Activated effector memory CD4-positive, alpha-beta T cell treated with Interleukin-2 at 50 U/mL for 16 hours (primary cell): ENCODE data around the gene TDRD15.
"Not testable (repeated sequence)": the region's sequence is repeated elsewhere in the genome, so short reads cannot be mapped to it uniquely, and the experiment has no call there.

ENCODE experiments used
- DNase-seq: peaks from one replicate; pipeline ENCODE4 v3.0.0-alpha.2; 2020

The TDRD15 gene

DNA sequence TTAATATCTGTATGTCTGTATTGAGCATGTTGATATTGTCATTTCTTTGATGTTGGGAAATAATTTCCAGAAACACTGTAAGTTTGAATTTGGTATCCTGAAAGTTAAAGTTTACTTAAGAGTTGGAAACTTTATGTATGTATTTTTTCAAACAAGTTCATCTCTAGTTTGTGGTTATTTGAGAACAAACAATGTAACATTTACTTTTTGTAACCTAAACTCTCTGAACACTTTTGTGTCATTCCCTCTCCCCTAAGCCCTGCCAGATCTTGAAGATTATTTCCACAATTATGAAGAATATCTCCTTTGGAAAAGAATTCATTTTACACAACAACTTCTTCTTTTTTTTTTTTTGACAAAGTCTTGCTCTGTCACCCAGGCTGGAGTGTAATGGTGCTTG lies 24.9 kb downstream of the TDRD15 start:
- no peak for DNase-seq

DNA sequence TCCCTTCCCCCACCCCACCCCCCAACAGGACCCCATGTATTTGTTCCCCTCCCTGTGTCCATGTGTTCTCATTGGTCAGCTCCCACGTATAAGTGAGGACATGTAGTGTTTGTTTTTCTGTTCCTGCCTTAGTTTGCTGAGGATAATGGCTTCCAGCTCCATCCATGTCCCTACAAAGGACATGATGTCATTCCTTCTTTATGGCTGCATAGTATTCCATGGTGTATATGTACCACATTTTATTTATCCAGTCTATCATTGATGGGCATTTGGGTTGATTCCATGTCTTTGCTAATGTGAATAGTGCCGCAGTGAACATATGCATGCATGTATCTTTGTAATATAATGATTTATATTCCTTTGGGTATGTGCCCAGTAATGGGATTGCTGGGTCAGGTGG lies 27.5 kb downstream of the TDRD15 start:
- not testable (repeated sequence) for DNase-seq

DNA sequence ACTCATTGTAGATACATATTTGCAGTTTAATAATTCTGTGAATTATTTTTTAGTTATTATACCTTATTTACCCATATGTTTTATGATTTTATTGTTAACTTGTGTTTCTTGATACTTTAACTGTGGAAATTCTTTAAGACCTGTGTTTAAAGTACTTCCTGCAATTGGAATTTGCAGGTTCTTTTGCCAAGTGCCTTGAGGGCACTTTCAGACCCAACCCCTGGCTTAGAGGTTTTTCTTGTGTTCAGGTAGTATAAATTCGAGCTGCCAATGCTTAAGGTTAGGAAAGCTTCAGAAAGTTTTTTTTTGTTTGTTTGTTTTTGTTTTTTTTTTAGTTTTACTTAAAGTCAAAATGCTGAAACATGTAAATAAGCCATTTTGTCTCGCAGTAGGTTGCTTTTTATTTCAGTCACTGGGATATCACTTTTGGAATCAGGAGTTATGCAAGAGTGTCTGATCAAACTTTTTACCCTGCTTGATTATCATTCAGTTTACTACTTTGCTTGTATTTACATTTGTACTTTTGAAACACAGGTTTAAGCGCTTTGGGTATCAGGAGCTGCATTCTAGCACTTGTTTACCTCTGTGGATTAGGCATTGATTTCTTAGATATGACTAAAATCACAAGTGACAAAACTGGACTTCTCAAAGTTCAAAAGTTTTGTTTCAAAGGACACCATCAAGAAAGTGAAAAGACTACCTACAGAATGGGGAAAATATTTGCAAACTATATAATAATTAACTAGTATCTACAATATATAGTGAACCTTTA lies 31.8 kb downstream of the TDRD15 start:
- no peak for DNase-seq

DNA sequence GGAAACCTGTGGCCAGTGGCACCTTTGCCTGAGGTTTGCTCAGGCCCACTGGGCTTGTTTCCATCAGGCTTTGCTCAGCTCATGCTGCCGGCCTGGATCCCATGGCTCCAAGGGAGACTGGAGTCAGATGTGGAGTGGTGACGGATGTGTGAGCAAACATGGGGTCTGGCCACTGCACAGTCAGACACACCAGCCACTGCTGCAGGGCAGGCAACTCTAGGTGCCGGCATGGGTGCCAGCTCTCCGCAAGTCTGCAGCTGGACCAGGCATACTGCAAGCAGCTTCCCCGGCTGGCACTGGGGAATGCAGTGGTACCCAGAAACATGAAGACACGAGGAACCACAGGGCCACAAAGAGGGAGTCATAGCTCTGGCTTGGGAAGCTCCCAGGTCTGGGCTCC lies 37.4 kb downstream of the TDRD15 start:
- DNase-seq: no peak

DNA sequence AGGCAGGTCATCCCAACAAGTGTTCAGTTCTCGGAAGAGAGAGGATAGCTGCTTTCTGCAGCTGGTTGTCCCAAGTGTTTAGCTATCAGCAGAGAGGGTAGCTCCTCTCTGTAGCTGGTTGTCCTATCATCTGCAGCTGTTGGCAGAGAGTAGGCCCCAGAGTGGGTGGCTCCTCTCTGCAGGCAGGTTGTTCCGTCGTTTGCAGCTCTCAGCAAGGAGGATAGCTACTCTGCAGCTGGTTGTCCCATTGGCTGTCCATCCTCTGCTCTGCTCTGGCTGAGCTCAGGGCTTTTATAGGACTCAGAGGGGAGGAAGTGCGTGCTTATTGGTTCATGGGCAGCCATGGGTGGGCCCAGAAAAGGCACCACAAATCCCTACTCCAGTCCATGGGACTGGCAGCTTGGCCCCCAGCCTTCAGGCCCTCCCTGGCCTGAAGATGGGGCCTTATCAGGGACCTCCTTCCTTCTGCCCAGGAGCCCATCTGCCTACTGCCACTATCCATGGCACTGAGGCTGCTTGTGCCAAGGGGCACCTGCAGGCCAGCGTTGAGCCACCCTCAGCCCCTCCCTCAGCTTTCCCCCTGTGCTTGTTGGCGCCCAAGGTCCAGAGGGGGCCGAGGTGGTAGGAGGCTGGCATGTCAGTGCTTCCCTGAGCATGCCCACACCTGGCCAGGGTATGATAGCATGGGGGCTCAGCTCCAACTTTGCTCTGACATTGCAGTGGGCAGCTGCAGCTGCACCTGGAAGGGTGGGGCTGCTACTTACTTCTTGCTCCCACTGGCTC lies 38.3 kb downstream of the TDRD15 start:
- no peak for DNase-seq

DNA sequence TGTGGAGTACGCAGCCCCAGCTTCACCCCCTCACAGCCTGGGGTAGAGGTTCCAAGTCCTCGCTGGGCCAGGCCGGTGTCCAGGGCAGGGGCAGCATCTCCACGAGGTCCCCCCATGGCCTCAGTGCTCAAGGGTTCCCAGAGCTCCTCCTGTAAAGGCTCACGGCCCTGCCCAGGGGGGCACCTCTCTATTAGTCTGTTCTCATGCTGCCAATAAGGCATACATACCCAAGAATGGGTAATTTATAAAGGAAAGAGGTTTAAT lies 38.8 kb downstream of the TDRD15 start:
- DNase-seq: no peak

DNA sequence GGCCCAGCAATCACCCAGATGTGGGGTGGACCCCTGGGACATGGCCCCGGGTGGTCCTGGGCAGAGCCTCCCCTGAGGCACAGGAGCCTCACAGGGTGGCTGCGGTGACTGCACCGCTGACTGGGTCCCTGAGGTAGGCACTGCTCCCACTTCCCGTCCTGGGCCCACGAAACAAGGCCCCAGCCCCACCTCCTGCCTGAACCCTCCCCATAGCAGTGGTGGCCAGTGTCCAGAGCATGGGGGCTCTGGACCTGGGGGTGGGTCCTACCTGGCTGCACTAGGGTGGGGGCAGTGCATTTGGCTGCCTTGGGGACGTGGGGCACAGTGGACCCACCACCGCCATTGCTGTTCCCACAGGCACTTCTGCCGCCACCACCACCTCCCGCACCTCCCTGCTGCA lies 39.4 kb downstream of the TDRD15 start:
- DNase-seq: no peak

DNA sequence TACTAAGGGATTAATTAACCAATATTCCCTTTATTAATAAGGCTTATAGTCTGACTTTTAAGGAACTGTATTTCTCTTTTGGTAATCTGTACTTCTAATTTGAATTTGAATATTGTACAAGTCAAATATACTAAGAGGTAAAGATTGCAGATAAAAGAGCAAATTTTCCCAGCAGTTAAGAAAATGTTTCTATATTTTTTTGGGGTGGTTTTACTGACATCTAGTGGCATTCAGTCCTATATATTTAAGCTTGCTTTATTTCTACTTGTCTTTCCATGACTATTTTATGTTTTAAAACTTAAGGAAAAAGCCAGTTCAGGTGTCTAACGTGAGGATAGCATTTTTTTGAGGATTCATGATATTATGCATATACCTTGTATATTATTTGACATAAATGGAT lies 41.6 kb downstream of the TDRD15 start:
- no peak for DNase-seq

DNA sequence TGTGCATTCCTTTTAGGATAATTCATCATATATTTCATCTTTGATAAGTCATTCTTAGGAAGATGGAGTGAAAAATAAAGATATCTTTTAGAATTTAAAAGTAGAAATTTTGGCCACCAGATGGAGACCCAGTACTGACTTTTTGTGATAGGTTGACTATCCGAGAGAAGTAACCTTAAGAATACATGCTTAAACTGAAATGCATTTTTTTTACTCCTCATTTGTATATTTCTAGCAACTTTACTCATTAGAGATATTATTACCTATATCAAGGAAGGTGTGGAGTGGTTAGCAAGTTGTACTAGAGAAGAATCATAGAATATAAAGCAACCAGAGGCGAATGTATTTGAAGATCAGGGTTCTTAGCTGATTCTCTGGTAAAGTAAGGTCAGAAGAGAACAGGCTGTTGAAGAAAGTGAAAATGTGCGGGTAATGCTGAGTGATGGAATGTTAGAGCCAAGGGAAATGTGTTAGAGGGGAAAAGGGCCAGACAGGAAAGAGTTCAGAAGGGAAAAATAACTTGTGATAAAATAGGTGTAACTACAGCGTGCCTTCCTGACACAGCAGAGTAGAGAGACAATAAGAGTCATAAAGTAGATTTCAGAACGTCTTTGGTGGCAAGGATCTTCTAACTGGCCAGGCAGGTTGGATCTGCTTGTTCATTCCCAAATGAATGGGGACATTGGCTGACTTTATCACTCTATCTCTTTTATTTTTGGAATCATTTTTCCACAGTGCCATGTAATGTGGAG lies 52.3 kb downstream of the TDRD15 start:
- no peak for DNase-seq

DNA sequence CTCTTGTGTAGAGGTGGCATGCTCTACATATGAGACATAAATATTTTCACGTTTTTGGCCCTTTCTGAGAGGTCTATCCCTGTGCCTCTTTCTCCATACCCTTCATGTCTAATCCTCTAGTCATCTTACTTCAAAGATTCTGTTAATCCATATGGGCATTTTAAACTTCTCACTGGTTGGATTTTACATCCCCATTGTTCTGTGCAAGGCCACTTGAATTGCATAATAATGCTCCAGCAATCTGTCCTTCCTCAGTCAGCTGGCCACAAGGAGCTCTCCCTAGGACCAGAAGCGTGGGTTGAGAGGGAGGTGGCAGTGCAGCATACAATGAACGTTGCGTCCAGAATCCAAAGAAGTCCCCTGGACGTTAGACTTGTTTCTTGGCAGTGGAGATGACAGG lies 58.2 kb downstream of the TDRD15 start:
- no peak for DNase-seq

DNA sequence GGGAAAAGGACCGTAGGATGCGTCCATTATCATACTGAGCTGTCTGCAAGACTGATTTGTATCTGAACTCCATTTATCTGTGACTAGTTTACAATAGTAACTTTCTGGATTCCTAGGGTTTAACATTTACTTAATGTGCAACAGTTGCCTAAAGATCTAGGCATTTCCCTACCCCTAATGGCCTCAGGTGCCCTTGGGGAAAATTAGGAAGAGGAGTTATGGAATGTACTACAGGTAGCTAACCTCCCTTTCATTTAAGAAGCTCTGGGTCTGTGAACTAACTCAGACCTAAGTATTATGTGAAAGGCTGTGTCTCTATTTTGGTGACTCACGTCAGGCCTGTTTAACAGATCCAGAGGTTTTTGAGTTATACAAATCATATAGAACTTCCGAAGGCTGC lies 59.5 kb downstream of the TDRD15 start:
- no peak for DNase-seq

DNA sequence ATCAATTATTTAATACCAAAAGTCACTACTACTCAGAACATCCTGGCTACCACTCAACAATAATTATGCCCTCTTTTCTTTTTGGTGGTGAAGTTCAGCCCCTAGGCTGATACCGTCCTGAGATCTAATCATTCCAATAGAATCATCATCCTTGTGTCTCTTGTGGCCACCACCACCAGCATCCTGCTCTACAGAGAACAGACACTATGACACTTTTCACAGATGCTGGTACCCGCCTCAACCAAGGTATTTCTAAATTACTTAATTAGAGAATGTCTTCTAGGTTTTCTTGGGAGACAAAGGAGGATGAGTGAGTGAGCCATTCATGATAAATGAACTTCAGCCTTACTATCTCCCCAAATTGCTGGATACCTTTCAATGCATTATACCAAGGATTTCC lies 60.0 kb downstream of the TDRD15 start:
- no peak for DNase-seq

DNA sequence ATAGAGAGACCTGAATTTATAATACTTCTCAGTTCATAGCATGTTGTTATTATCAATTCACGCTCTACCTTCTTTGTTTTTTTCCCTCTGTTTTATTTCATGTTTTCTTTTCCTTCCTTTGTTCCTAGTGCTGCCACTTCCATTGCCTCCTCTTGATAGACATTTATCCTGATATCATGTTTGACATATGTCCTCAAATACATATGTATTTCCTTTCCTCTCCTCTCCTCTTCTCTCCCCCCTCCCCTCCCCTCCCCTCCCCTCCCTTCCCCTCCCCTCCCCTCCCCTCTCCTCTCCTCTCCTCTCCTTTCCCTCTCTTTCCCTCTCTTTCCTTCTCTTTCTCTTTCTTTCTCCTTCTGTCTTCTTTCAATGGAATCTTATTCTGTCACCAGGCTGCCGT lies 67.8 kb downstream of the TDRD15 start:
- no peak for DNase-seq
